ENCODE data around the gene ZNF568.

GRCh38 chr19:36898422-36898821 is 17.7 kb upstream of the ZNF568 start:
- TF ChIP-seq CTCF (conservative IDR thresholded peaks at IDR 0.05; ENCODE audit: low read depth, low read length) (no peak), EZH2 (IDR thresholded peaks at IDR 0.05; ENCODE audit: low read length, unreplicated experiment) (no peak), EZH2phosphoT487 (IDR thresholded peaks at IDR 0.05; ENCODE audit: borderline replicate concordance, low read length) (no peak)

Measured in PC-3 (cell line).